SK-N-SH (cell line): Measurements from ENCODE around the gene ARHGEF7. TPM values are rescaled to one million over a fixed set of nuclear protein-coding genes. Genes with fewer than 3 reads are reported as not detected.

ENCODE experiments used
- CTCF ChIA-PET: fragments of 300-600, 350-600 bp; formaldehyde crosslinking; extraction: SDS; loops from one replicate; lab custom pipeline; 2021; lab: Yijun Ruan, JAX
- POLR2A ChIA-PET: fragments of 350-600 bp; sonication (Branson Sonifier 250); formaldehyde crosslinking; extraction: SDS; loops from one replicate; lab custom pipeline; 2020; ENCODE audit warnings: antibody characterized with exemption, inconsistent platforms; lab: Yijun Ruan, JAX
- DNase-seq: peaks from one replicate; pipeline ENCODE4 v3.0.0; 2012
- H2AFZ ChIP-seq: fragments of 200-600 bp; sonication (generic); 2 replicates; pipeline ENCODE4 v1.8.1; 2016; ENCODE audit warnings: antibody characterized with exemption, mild to moderate bottlenecking, low read depth
- H3F3A ChIP-seq: fragments of 200-600 bp; sonication (generic); replicated peaks from 2 replicates; pipeline ENCODE3; 2016; ENCODE audit warnings: antibody characterized with exemption, mild to moderate bottlenecking; ENCODE audit not compliant: insufficient read depth
- H3K27ac ChIP-seq, 2 experiments: fragments of 200-500 bp in 1 of 2; fragments of 200-600 bp in 1 of 2; sonication (Bioruptor generic) in 1 of 2; sonication (generic), shearing (Covaris generic) in 1 of 2; 2 replicates each; pipeline versions ENCODE4 v1.5.1 to v1.6.1; 2014 to 2016; ENCODE audit warnings: low read depth in 2 of 2, inconsistent platforms in 1 of 2, low read length in 1 of 2, mild to moderate bottlenecking in 1 of 2, mixed read lengths in 1 of 2
- H3K27me3 ChIP-seq: fragments of 200-600 bp; sonication (generic), shearing (Covaris generic); 2 replicates; pipeline ENCODE4 v1.6.1; 2016; ENCODE audit warnings: mixed run types; ENCODE audit not compliant: insufficient read depth
- H3K36me3 ChIP-seq, 2 experiments: fragments of 200-500 bp in 1 of 2; fragments of 200-600 bp in 1 of 2; sonication (Bioruptor generic) in 1 of 2; sonication (generic) in 1 of 2; replicated peaks in 1 of 2; 2 replicates each; pipeline versions ENCODE3 to v1.5.1; 2014 to 2016; ENCODE audit warnings: low read length in 1 of 2, mild to moderate bottlenecking in 1 of 2; ENCODE audit not compliant: insufficient read depth in 2 of 2, control insufficient read depth in 1 of 2
- H3K4me1 ChIP-seq, 2 experiments: fragments of 200-500 bp in 1 of 2; fragments of 200-600 bp in 1 of 2; sonication (Bioruptor generic) in 1 of 2; sonication (generic), shearing (Covaris generic) in 1 of 2; 2 replicates each; pipeline versions ENCODE4 v1.5.1 to v1.6.1; 2014 to 2016; ENCODE audit warnings: low read depth in 1 of 2, low read length in 1 of 2, mixed run types in 1 of 2; ENCODE audit not compliant: insufficient read depth in 2 of 2, control insufficient read depth in 1 of 2
- H3K4me2 ChIP-seq: fragments of 200-600 bp; sonication (generic), shearing (Covaris generic); 2 replicates; pipeline ENCODE4 v1.6.1; 2017; ENCODE audit warnings: mixed run types
- H3K4me3 ChIP-seq, 2 experiments: fragments of 200-500 bp in 1 of 2; fragments of 200-600 bp in 1 of 2; sonication (Bioruptor generic) in 1 of 2; sonication (generic), shearing (Covaris generic) in 1 of 2; 2 replicates each; pipeline versions ENCODE4 v1.5.1 to v1.8.1; 2014 to 2016; ENCODE audit warnings: low read depth in 2 of 2, inconsistent platforms in 1 of 2, low read length in 1 of 2, mild to moderate bottlenecking in 1 of 2, mixed read lengths in 1 of 2, moderate library complexity in 1 of 2
- H3K79me2 ChIP-seq: fragments of 200-600 bp; sonication (generic); 2 replicates; pipeline ENCODE4 v1.8.1; 2017; ENCODE audit warnings: mild to moderate bottlenecking; ENCODE audit not compliant: insufficient read depth
- H3K9ac ChIP-seq: fragments of 200-600 bp; sonication (generic); 2 replicates; pipeline ENCODE4 v1.6.1; 2017; ENCODE audit warnings: mixed run types
- H3K9me2 ChIP-seq: fragments of 200-600 bp; sonication (generic); 2 replicates; pipeline ENCODE4 v1.6.1; 2017; ENCODE audit warnings: mixed run types
- H3K9me3 ChIP-seq: fragments of 200-600 bp; sonication (generic); 2 replicates; pipeline ENCODE4 v1.6.1; 2017; ENCODE audit warnings: mixed run types, mild to moderate bottlenecking, moderate library complexity
- H4K20me1 ChIP-seq: fragments of 200-600 bp; sonication (generic); 2 replicates; pipeline ENCODE4 v1.6.1; 2017; ENCODE audit warnings: mild to moderate bottlenecking, mixed run types; ENCODE audit not compliant: insufficient read depth
- CHD2 ChIP-seq: fragments of 150-350 bp; IDR thresholded peaks from 2 replicates; pipeline ENCODE4 v1.6.1; 2018; ENCODE audit warnings: low read length; ENCODE audit not compliant: partially characterized antibody
- EZH2phosphoT487 ChIP-seq: fragments of 200-600 bp; sonication (generic); IDR thresholded peaks from 2 replicates; pipeline ENCODE4 v1.6.1; 2017; ENCODE audit warnings: low read depth, mixed run types, mild to moderate bottlenecking, antibody characterized with exemption, moderate library complexity, borderline replicate concordance
- FOXJ3 ChIP-seq: sonication (generic); formaldehyde crosslinking; IDR thresholded peaks from 2 replicates; pipeline ENCODE4 v1.5.1; 2020; ENCODE audit warnings: mild to moderate bottlenecking, missing genetic modification reagents
- FOXM1 ChIP-seq: IDR thresholded peaks from 2 replicates; pipeline ENCODE4 v1.4.0; 2012; ENCODE audit warnings: low read depth, mild to moderate bottlenecking
- GABPA ChIP-seq: IDR thresholded peaks from 2 replicates; pipeline ENCODE4 v1.4.0; 2012; ENCODE audit warnings: low read depth, mild to moderate bottlenecking
- IRF3 ChIP-seq: fragments of 150-350 bp; IDR thresholded peaks from 2 replicates; pipeline ENCODE4 v1.6.1; 2016; ENCODE audit warnings: mild to moderate bottlenecking, low read depth, low read length
- JUND ChIP-seq: IDR thresholded peaks from 2 replicates; pipeline ENCODE4 v1.4.0; 2012
- MAX ChIP-seq: IDR thresholded peaks from 2 replicates; pipeline ENCODE4 v1.4.0; 2012; ENCODE audit warnings: low read depth
- MEF2A ChIP-seq: IDR thresholded peaks from 2 replicates; pipeline ENCODE4 v1.4.0; 2012; ENCODE audit warnings: low read depth, borderline replicate concordance
- MXI1 ChIP-seq: IDR thresholded peaks from 2 replicates; pipeline ENCODE4 v1.6.1; 2012; ENCODE audit warnings: mild to moderate bottlenecking, low read depth, low read length, improper control_type of control experiment
- NFIC ChIP-seq: IDR thresholded peaks from 2 replicates; pipeline ENCODE4 v1.4.0; 2012; ENCODE audit warnings: borderline replicate concordance
- PBX3 ChIP-seq: IDR thresholded peaks from 2 replicates; pipeline ENCODE4; 2012
- RAD21 ChIP-seq: IDR thresholded peaks from 2 replicates; pipeline ENCODE4 v1.6.1; 2012; ENCODE audit warnings: mild to moderate bottlenecking, low read length
- RFX5 ChIP-seq: IDR thresholded peaks from 2 replicates; pipeline ENCODE4 v1.6.1; 2012; ENCODE audit warnings: mild to moderate bottlenecking, improper control_type of control experiment, low read length
- RXRA ChIP-seq: IDR thresholded peaks from 2 replicates; pipeline ENCODE4 v1.4.0; 2012; ENCODE audit warnings: low read depth, mild to moderate bottlenecking, borderline replicate concordance
- SIN3A ChIP-seq: IDR thresholded peaks from 2 replicates; pipeline ENCODE4 v1.6.1; 2012; ENCODE audit warnings: low read depth, mild to moderate bottlenecking, low read length, moderate library complexity, borderline replicate concordance
- TAF1 ChIP-seq: IDR thresholded peaks from 2 replicates; pipeline ENCODE4 v1.6.1; 2012; ENCODE audit warnings: low read depth, mild to moderate bottlenecking, low read length, moderate library complexity, borderline replicate concordance
- TCF12 ChIP-seq: IDR thresholded peaks from 2 replicates; pipeline ENCODE4 v1.4.0; 2012
- TEAD4 ChIP-seq: IDR thresholded peaks from 2 replicates; pipeline ENCODE4 v1.4.0; 2012; ENCODE audit warnings: mild to moderate bottlenecking, borderline replicate concordance; ENCODE audit not compliant: insufficient read depth
- USF2 ChIP-seq: fragments of 150-350 bp; IDR thresholded peaks from 2 replicates; pipeline ENCODE4 v1.6.1; 2017; ENCODE audit warnings: antibody characterized with exemption, low read length, low read depth, borderline replicate concordance
- YY1 ChIP-seq: IDR thresholded peaks from 2 replicates; pipeline ENCODE4 v1.4.0; 2012; ENCODE audit warnings: low read depth, mild to moderate bottlenecking
- WGBS: methylation state at CpG from one replicate; pipeline ENCODE4 v1.1.6; 2017; ENCODE audit warnings: low lambda C conversion rate; 5-methylcytosine and 5-hydroxymethylcytosine counted together
- polyA plus RNA-seq, 3 experiments: library from polyadenylated mRNA; depleted of rRNA; stranded (reverse); fragments of >200 nt; gene quantifications; 2 replicates each; pipeline ENCODE4 v1.2.3, GENCODE V29; 2012

ARHGEF7 gene
- polyA plus RNA-seq, 1 of the 3 experiments (the other 2 are of a cell fraction): 21.6 TPM

- TF ChIP-seq TAF1: no peak
- TF ChIP-seq MEF2A: no peak
- TF ChIP-seq RXRA: no peak
- no peak for TF ChIP-seq MXI1
- no peak for TF ChIP-seq TEAD4
- TF ChIP-seq GABPA: no peak
- TF ChIP-seq FOXJ3 (CRISPR knock-in tag): no peak
- no peak for TF ChIP-seq NFIC
- TF ChIP-seq MAX: no peak
- no peak for TF ChIP-seq RFX5
- TF ChIP-seq IRF3: no peak
- no peak for TF ChIP-seq TCF12
Observed at GRCh38 chr13:111143865-111144540, 28.9 kb downstream of the ARHGEF7 start (continued).

- Histone ChIP-seq H3K9me3 (no peaks in the 10 kb centered on the region), H3K9ac (no peak overlapping the region), H3K4me2 (no peak overlapping the region), H3K27me3 (no peaks in the 10 kb centered on the region; the same call in none of the 2 replicates), H3K4me1 (peaks cover 0 to 4% of the 10 kb centered on the region in 2 experiments; a peak in 1 of 4 replicates), H3K79me2 (no peaks in the 10 kb centered on the region), H3K27ac (no peak overlapping the region), H3F3A (no peaks in the 10 kb centered on the region), H3K9me2 (no peaks in the 10 kb centered on the region), H2AFZ (no peak overlapping the region), H4K20me1 (no peaks in the 10 kb centered on the region), H3K4me3 (no peak overlapping the region), H3K36me3 (no peaks in the 10 kb centered on the region)
- CTCF ChIA-PET: no interaction called here
- POLR2A ChIA-PET: no interaction called here
- WGBS: 46% methylated on average over 7 of the region's 7 CpGs
- TF ChIP-seq RAD21 (no peak), IRF3 (no peak), EZH2phosphoT487 (no peak), CHD2 (no peak), RXRA (no peak), FOXM1 (no peak), JUND (no peak), MEF2A (no peak), FOXJ3 (CRISPR knock-in tag) (no peak), SIN3A (no peak), PBX3 (no peak), MAX (no peak), TEAD4 (no peak), YY1 (no peak), USF2 (no peak)
- DNase-seq: no peak
Observed at GRCh38 chr13:111145071-111145470, 30.0 kb downstream of the ARHGEF7 start.
